Measurements from ENCODE around the gene TMEM232.

Gene TMEM232

GRCh38 chr5:110460837-110461236, 265.6 kb downstream of the TMEM232 start:
- no peak overlapping the region for H2AFZ ChIP-seq (ENCODE audit: low read length)
- no peaks in the 10 kb centered on the region for H3K9me3 ChIP-seq (ENCODE audit: low read length)
- no peaks in the 10 kb centered on the region for H4K20me1 ChIP-seq (ENCODE audit: insufficient read depth, low read length)
- no peaks in the 10 kb centered on the region for H3K9me2 ChIP-seq (ENCODE audit: low read depth, low read length)
- H3K79me2 ChIP-seq (ENCODE audit: insufficient read depth, low read length), result no peaks in the 10 kb centered on the region
- no peaks in the 10 kb centered on the region for H3K27me3 ChIP-seq (ENCODE audit: insufficient read depth, low read length)
- H3K4me2 ChIP-seq (ENCODE audit: low read length), result no peak overlapping the region
- H3K9ac ChIP-seq (ENCODE audit: low read length), result no peak overlapping the region
- TF ChIP-seq EZH2 (IDR thresholded peaks at IDR 0.05; ENCODE audit: borderline replicate concordance, low read length) (no peak), CTCF (IDR thresholded peaks at IDR 0.05; ENCODE audit: low read length) (no peak)
- H3K36me3 ChIP-seq (ENCODE audit: insufficient read depth, low read length), result no peaks in the 10 kb centered on the region
- no peaks in the 10 kb centered on the region for H3K4me1 ChIP-seq (ENCODE audit: insufficient read depth, low read length, severe bottlenecking)
- no peaks in the 10 kb centered on the region for H3F3A ChIP-seq (ENCODE audit: insufficient read depth, low read length)
- no peak overlapping the region for H3K27ac ChIP-seq (ENCODE audit: low read depth, low read length, poor library complexity, severe bottlenecking)
- no peak overlapping the region for H3K4me3 ChIP-seq (ENCODE audit: low read depth, low read length, poor library complexity, severe bottlenecking)

DNA sequence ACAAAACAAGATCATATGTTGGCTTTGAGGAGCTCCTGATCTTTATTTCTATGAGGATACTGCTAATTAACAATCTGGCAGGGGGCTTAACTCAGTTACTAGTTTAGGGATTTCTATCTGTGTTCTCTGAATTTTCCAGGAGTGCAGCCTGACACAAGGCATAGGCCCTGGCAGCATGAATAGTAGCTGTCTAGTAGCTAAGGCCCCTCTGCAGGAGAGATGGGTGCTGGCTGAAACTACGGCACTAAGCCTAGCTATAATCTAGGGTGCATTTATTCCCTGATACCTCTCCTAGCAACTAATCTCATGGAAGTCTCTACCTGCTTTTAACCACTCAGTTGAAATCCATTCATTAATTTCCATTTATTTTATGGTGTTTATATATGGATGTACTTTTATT, 268.2 kb downstream of the TMEM232 start:
- no peak overlapping the region for H3K4me2 ChIP-seq (ENCODE audit: low read length)
- no peak for TF ChIP-seq EZH2 (IDR thresholded peaks at IDR 0.05; ENCODE audit: borderline replicate concordance, low read length)
- no peak for TF ChIP-seq CTCF (IDR thresholded peaks at IDR 0.05; ENCODE audit: low read length)
- no peaks in the 10 kb centered on the region for H3F3A ChIP-seq (ENCODE audit: insufficient read depth, low read length)
- no peaks in the 10 kb centered on the region for H3K36me3 ChIP-seq (ENCODE audit: insufficient read depth, low read length)
- H3K27me3 ChIP-seq (ENCODE audit: insufficient read depth, low read length), result no peaks in the 10 kb centered on the region
- H3K9me2 ChIP-seq (ENCODE audit: low read depth, low read length), result no peaks in the 10 kb centered on the region
- no peaks in the 10 kb centered on the region for H3K4me1 ChIP-seq (ENCODE audit: insufficient read depth, low read length, severe bottlenecking)
- H3K4me3 ChIP-seq (ENCODE audit: low read depth, low read length, poor library complexity, severe bottlenecking), result no peak overlapping the region
- H4K20me1 ChIP-seq (ENCODE audit: insufficient read depth, low read length), result no peaks in the 10 kb centered on the region
- H3K9ac ChIP-seq (ENCODE audit: low read length), result no peak overlapping the region
- H3K27ac ChIP-seq (ENCODE audit: low read depth, low read length, poor library complexity, severe bottlenecking), result no peak overlapping the region
- no peaks in the 10 kb centered on the region for H3K9me3 ChIP-seq (ENCODE audit: low read length)
- H2AFZ ChIP-seq (ENCODE audit: low read length), result no peak overlapping the region
- H3K79me2 ChIP-seq (ENCODE audit: insufficient read depth, low read length), result no peaks in the 10 kb centered on the region

DNA sequence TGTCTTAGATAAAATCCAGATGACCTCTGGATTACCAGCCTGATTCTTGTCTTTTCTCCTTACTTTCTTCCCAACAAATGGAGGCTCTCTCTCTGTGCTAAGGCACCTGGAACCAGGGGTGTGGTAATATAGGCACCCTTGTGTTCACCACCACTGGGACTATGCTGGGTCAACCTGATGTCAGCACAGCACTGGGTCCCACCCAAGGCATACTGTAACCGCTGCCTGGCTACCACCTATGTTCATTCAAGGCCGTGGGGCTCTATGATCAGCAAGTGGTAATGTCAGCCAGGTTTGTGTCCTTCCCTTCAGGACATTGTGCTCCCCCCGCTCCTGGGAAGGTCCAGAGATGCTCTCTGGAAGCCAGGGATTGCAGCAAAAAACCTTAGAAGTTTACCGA, 283.6 kb downstream of the TMEM232 start:
- Histone ChIP-seq H4K20me1 (ENCODE audit: insufficient read depth, low read length) (no peaks in the 10 kb centered on the region), H3K4me3 (ENCODE audit: low read depth, low read length, poor library complexity, severe bottlenecking) (no peak overlapping the region), H2AFZ (ENCODE audit: low read length) (no peak overlapping the region), H3K4me1 (ENCODE audit: insufficient read depth, low read length, severe bottlenecking) (no peaks in the 10 kb centered on the region), H3K27ac (ENCODE audit: low read depth, low read length, poor library complexity, severe bottlenecking) (no peak overlapping the region), H3K27me3 (ENCODE audit: insufficient read depth, low read length) (no peaks in the 10 kb centered on the region), H3K9me3 (ENCODE audit: low read length) (no peaks in the 10 kb centered on the region), H3K9me2 (ENCODE audit: low read depth, low read length) (no peaks in the 10 kb centered on the region), H3K9ac (ENCODE audit: low read length) (no peak overlapping the region), H3K79me2 (ENCODE audit: insufficient read depth, low read length) (no peaks in the 10 kb centered on the region), H3F3A (ENCODE audit: insufficient read depth, low read length) (no peaks in the 10 kb centered on the region), H3K4me2 (ENCODE audit: low read length) (no peak overlapping the region), H3K36me3 (ENCODE audit: insufficient read depth, low read length) (no peaks in the 10 kb centered on the region)
- no peak for TF ChIP-seq CTCF (IDR thresholded peaks at IDR 0.05; ENCODE audit: low read length)
- no peak for TF ChIP-seq EZH2 (IDR thresholded peaks at IDR 0.05; ENCODE audit: borderline replicate concordance, low read length)

Data from OCI-LY1 (cell line).